HepG2 (cell line): ENCODE data around the gene HDGFL2. TPM values are rescaled to one million over a fixed set of nuclear protein-coding genes. Genes with fewer than 3 reads are reported as not detected.
A peak's percentile ranks its signal among the peaks of the same experiment; 100 is the strongest.

Experiments
- AGO1 ChIP-seq: fragments of 200-400 bp; formaldehyde crosslinking; IDR thresholded peaks from 2 replicates; pipeline ENCODE4 v1.6.1; 2017; ENCODE audit warnings: mild to moderate bottlenecking, low read depth, low read length, moderate library complexity; ENCODE audit not compliant: poor library complexity, severe bottlenecking
- ARID4A ChIP-seq: sonication (generic); formaldehyde crosslinking; IDR thresholded peaks from 2 replicates; pipeline ENCODE4 v1.5.0; 2020; ENCODE audit warnings: mild to moderate bottlenecking, missing genetic modification reagents, borderline replicate concordance
- ARNT2 ChIP-seq: sonication (generic); formaldehyde crosslinking; IDR thresholded peaks from 2 replicates; pipeline ENCODE4 v1.8.0; 2022; ENCODE audit warnings: mild to moderate bottlenecking, low read depth, missing genetic modification reagents, moderate library complexity
- ARNTL ChIP-seq: sonication (generic); formaldehyde crosslinking; IDR thresholded peaks from 2 replicates; pipeline ENCODE4 v1.4.0; 2020; ENCODE audit warnings: mild to moderate bottlenecking, missing genetic modification reagents
- CERS6 ChIP-seq: sonication (generic); formaldehyde crosslinking; IDR thresholded peaks from 2 replicates; pipeline ENCODE4 v1.5.0; 2020; ENCODE audit warnings: missing genetic modification reagents
- GATAD2A ChIP-seq: IDR thresholded peaks from 2 replicates; pipeline ENCODE4 v1.6.1; 2016
- GZF1 ChIP-seq: sonication (generic); formaldehyde crosslinking; IDR thresholded peaks from 2 replicates; pipeline ENCODE4 v1.5.1; 2020; ENCODE audit warnings: mild to moderate bottlenecking, missing genetic modification reagents
- KDM3A ChIP-seq: IDR thresholded peaks from 2 replicates; pipeline ENCODE4 v1.6.1; 2018; ENCODE audit warnings: low read depth, missing compliant biosample characterization
- KLF11 ChIP-seq: IDR thresholded peaks from 2 replicates; pipeline ENCODE4 v1.6.1; 2016; ENCODE audit warnings: missing compliant biosample characterization
- REPIN1 ChIP-seq: sonication (generic); formaldehyde crosslinking; IDR thresholded peaks from 2 replicates; pipeline ENCODE4 v1.8.0; 2022; ENCODE audit warnings: missing genetic modification reagents, low read depth, mild to moderate bottlenecking, borderline replicate concordance
- REXO4 ChIP-seq: sonication (generic); formaldehyde crosslinking; IDR thresholded peaks from 2 replicates; pipeline ENCODE4 v1.8.0; 2022; ENCODE audit warnings: missing genetic modification reagents, mild to moderate bottlenecking, borderline replicate concordance
- RFXAP ChIP-seq: sonication (generic); formaldehyde crosslinking; IDR thresholded peaks from 2 replicates; pipeline ENCODE4 v1.4.0; 2020; ENCODE audit warnings: missing genetic modification reagents, borderline replicate concordance
- SRSF1 ChIP-seq: fragments of 200-400 bp; formaldehyde crosslinking; optimal IDR thresholded peaks from 2 replicates; pipeline ENCODE3; 2017; ENCODE audit warnings: mild to moderate bottlenecking, low read depth, low read length, moderate library complexity
- SYNCRIP ChIP-seq: fragments of 200-400 bp; formaldehyde crosslinking; IDR thresholded peaks from 2 replicates; pipeline ENCODE4 v1.6.1; 2018; ENCODE audit warnings: mild to moderate bottlenecking, low read depth, low read length; ENCODE audit not compliant: insufficient read depth
- ZNF101 ChIP-seq: sonication (generic); formaldehyde crosslinking; IDR thresholded peaks from 2 replicates; pipeline ENCODE4 v1.4.0; 2020; ENCODE audit warnings: mild to moderate bottlenecking, low read depth, missing genetic modification reagents, borderline replicate concordance
- ZNF180 ChIP-seq: sonication (generic); formaldehyde crosslinking; IDR thresholded peaks from 2 replicates; pipeline ENCODE4 v1.4.0; 2020; ENCODE audit warnings: low read depth, missing genetic modification reagents, borderline replicate concordance
- ZNF550 ChIP-seq: sonication (generic); formaldehyde crosslinking; IDR thresholded peaks from 2 replicates; pipeline ENCODE4 v1.4.0; 2020; ENCODE audit warnings: mild to moderate bottlenecking, missing genetic modification reagents, borderline replicate concordance
- polyA plus RNA-seq, 8 experiments: library from polyadenylated mRNA; depleted of rRNA in 3 of 8; stranded (reverse) in 7 of 8; unstranded in 1 of 8; fragments of >200 nt; fragmentation: Illumina TruSeq in 4 of 8; extraction: Trizol in 4 of 8; gene quantifications; 2 replicates each; pipeline versions ENCODE4 v1.2.1 to v1.2.3, GENCODE V29; 2011 to 2016; ENCODE audit warnings: low read depth in 4 of 8, missing spikeins in 1 of 8, mixed read lengths in 1 of 8; ENCODE audit not compliant: insufficient read depth in 1 of 8
- total RNA-seq, 5 experiments: library from RNA; depleted of rRNA; stranded (reverse); fragments of >200 nt; fragmentation: Illumina TruSeq; extraction: Trizol; gene quantifications; 2 replicates each; pipeline ENCODE4 v1.2.3, GENCODE V29; 2016; ENCODE audit warnings: low read depth in 1 of 5
- TF ChIP-seq, protein P1 (sequence below): sonication (generic); IDR thresholded peaks from 2 replicates; pipeline ENCODE4 v1.6.1; 2016; ENCODE audit warnings: low read depth, borderline replicate concordance
- TF ChIP-seq, protein P2 (sequence below): sonication (generic); formaldehyde crosslinking; IDR thresholded peaks from 2 replicates; pipeline ENCODE4 v1.4.0; 2020; ENCODE audit warnings: mild to moderate bottlenecking, missing genetic modification reagents
- TF ChIP-seq, protein P3 (sequence below): sonication (generic); formaldehyde crosslinking; IDR thresholded peaks from 2 replicates; pipeline ENCODE4 v1.8.1; 2022; ENCODE audit warnings: mild to moderate bottlenecking, missing genetic modification reagents
- TF ChIP-seq, protein P4 (sequence below): IDR thresholded peaks from 2 replicates; pipeline ENCODE4 v1.6.1; 2012; ENCODE audit warnings: inconsistent platforms

HDGFL2 gene
- total and polyA plus RNA-seq, 2 of the 13 experiments (the other 11 are each of a cell fraction or from before 2014, with no cell fraction given), result 20.0 to 51.1 TPM

DNA sequence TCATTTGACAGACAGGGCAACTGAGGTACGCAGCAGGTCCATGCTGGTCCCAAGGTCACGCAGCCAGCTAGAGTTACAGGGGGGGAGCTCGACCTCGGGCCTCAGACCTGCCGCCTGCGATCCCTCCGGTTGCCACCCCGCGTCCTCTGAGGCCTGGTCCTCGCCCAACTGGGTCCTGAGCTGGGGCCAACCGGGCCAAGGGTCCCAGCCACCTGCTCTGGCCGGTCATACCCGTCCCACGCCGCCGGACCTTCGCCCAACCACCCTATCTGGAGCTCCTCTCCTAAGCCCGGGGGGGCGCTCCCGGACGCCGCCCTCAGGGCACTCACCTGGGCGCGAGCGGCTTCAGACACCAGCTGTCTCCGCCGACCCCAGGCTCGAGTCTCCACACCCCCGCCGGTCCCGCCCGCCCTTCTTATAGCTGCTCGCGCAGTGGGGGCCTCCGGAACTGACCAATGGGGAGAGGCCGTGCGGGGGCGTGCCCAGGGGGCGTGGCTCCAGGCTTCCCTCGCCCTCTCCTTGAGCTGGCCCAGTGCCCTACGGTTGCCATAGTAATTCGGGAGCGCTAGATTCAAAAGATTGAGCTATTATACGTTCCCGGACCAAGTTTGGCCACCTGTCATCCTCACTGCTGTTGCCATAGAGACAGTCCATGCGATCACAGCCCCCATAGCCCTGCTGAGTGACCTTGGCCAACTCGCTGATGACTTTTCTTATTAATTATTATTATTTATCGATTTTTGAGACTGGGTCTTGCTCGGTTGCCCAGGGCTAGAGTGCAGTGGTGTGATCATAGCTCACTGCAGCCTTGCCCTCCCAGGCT is 63.0 kb downstream of the HDGFL2 start, which contains the start of gene PLIN5 (continued):
- TF ChIP-seq, protein P1, sequence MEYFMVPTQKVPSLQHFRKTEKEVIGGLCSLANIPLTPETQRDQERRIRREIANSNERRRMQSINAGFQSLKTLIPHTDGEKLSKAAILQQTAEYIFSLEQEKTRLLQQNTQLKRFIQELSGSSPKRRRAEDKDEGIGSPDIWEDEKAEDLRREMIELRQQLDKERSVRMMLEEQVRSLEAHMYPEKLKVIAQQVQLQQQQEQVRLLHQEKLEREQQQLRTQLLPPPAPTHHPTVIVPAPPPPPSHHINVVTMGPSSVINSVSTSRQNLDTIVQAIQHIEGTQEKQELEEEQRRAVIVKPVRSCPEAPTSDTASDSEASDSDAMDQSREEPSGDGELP, result peak; percentile 63; the same call in 1 of the 2 replicates
- TF ChIP-seq REXO4 (CRISPR knock-in tag), result no peak
- TF ChIP-seq ARNT2 (CRISPR knock-in tag), result no peak
- TF ChIP-seq GZF1 (CRISPR knock-in tag), result no peak
- TF ChIP-seq ZNF550 (CRISPR knock-in tag), result no peak
- TF ChIP-seq ZNF180, result no peak
- TF ChIP-seq, protein P2, sequence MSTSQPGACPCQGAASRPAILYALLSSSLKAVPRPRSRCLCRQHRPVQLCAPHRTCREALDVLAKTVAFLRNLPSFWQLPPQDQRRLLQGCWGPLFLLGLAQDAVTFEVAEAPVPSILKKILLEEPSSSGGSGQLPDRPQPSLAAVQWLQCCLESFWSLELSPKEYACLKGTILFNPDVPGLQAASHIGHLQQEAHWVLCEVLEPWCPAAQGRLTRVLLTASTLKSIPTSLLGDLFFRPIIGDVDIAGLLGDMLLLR (CRISPR knock-in tag), result no peak
- TF ChIP-seq ARID4A, result peak; percentile 86
- no peak for TF ChIP-seq SYNCRIP
- 0 out of 2 replicates have a peak, but pooled peaks have one; percentile 30 for TF ChIP-seq KDM3A (CRISPR knock-in tag)
- peak; percentile 77; the same call in 1 of the 2 replicates for TF ChIP-seq KLF11 (CRISPR knock-in tag)
- no peak; the same call in 1 of the 2 replicates for TF ChIP-seq REPIN1 (CRISPR knock-in tag)
- TF ChIP-seq, protein P3, sequence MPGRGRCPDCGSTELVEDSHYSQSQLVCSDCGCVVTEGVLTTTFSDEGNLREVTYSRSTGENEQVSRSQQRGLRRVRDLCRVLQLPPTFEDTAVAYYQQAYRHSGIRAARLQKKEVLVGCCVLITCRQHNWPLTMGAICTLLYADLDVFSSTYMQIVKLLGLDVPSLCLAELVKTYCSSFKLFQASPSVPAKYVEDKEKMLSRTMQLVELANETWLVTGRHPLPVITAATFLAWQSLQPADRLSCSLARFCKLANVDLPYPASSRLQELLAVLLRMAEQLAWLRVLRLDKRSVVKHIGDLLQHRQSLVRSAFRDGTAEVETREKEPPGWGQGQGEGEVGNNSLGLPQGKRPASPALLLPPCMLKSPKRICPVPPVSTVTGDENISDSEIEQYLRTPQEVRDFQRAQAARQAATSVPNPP (CRISPR knock-in tag), result 0 out of 2 replicates have a peak, but pooled peaks have one; percentile 34
- peak; percentile 54 for TF ChIP-seq AGO1
- TF ChIP-seq, protein P4, sequence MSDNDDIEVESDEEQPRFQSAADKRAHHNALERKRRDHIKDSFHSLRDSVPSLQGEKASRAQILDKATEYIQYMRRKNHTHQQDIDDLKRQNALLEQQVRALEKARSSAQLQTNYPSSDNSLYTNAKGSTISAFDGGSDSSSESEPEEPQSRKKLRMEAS, result peak; percentile 60
- TF ChIP-seq ZNF101 (CRISPR knock-in tag), result no peak
- TF ChIP-seq RFXAP (CRISPR knock-in tag), result no peak; the same call in 1 of the 2 replicates
- no peak for TF ChIP-seq ARNTL (CRISPR knock-in tag)
- no peak for TF ChIP-seq CERS6 (CRISPR knock-in tag)
- TF ChIP-seq GATAD2A (CRISPR knock-in tag), result no peak
- peak; percentile 83 for TF ChIP-seq SRSF1
